DOHH2 (cell line): ENCODE data around the gene RASL10A.

Experiments used
- CTCF ChIP-seq: fragments of 200-600 bp; sonication (generic); IDR thresholded peaks from one replicate; pipeline ENCODE4 v1.5.1; 2014; ENCODE audit warnings: antibody characterized with exemption, mild to moderate bottlenecking, low read depth, low read length; ENCODE audit not compliant: poor library complexity, severe bottlenecking
- EZH2phosphoT487 ChIP-seq: fragments of 200-600 bp; sonication (generic); IDR thresholded peaks from 2 replicates; pipeline ENCODE4 v1.6.1; 2017; ENCODE audit warnings: borderline replicate concordance, mild to moderate bottlenecking, antibody characterized with exemption, low read length, moderate library complexity, mixed read lengths

GRCh38 chr22:29270475-29271271 lies 44.8 kb downstream of the RASL10A start:
- TF ChIP-seq CTCF, result no peak
- no peak for TF ChIP-seq EZH2phosphoT487
